NCI-H128 (cell line): ENCODE data around the gene WDR72.
"Not testable (repeated sequence)": the region's sequence is repeated elsewhere in the genome, so short reads cannot be mapped to it uniquely, and the experiment has no call there.

Source experiments
- DNase-seq: peaks from one replicate; lab custom pipeline; 2025; ENCODE audit not compliant: unreplicated experiment; lab: John Stamatoyannopoulos, UW

WDR72 gene

GRCh38 chr15:53709821-53710220 is 49.6 kb downstream of the WDR72 start:
- DNase-seq, result no peak

- no peak for DNase-seq
Observed at GRCh38 chr15:53695365-53695764, 64.1 kb downstream of the WDR72 start.

GRCh38 chr15:53694476-53694874 is 65.0 kb downstream of the WDR72 start:
- no peak for DNase-seq

- no peak for DNase-seq
Observed at GRCh38 chr15:53693729-53694475, 65.6 kb downstream of the WDR72 start.

- not testable (repeated sequence) for DNase-seq
Observed at GRCh38 chr15:53684162-53684561, 75.3 kb downstream of the WDR72 start.

GRCh38 chr15:53681056-53681455 is 78.4 kb downstream of the WDR72 start:
- DNase-seq, result no peak

- DNase-seq, result no peak
Observed at GRCh38 chr15:53675832-53676231, 83.6 kb downstream of the WDR72 start.

- DNase-seq, result no peak
Observed at GRCh38 chr15:53671545-53671944, 87.9 kb downstream of the WDR72 start.

GRCh38 chr15:53670701-53671100 is 88.8 kb downstream of the WDR72 start:
- DNase-seq, result no peak

GRCh38 chr15:53665930-53666329 is 93.5 kb downstream of the WDR72 start:
- DNase-seq, result no peak

- peak; percentile 94 for DNase-seq
Observed at GRCh38 chr15:53658827-53659555, 100.5 kb downstream of the WDR72 start.

GRCh38 chr15:53658255-53658654 is 101.2 kb downstream of the WDR72 start:
- DNase-seq, result no peak

GRCh38 chr15:53648934-53649333 is 110.5 kb downstream of the WDR72 start:
- DNase-seq, result no peak

GRCh38 chr15:53644660-53645059 is 114.8 kb downstream of the WDR72 start:
- DNase-seq, result peak; percentile 74

GRCh38 chr15:53634517-53635106 is 124.9 kb downstream of the WDR72 start:
- no peak for DNase-seq

- DNase-seq, result no peak
Observed at GRCh38 chr15:53627279-53627678, 132.2 kb downstream of the WDR72 start.

- no peak for DNase-seq
Observed at GRCh38 chr15:53625962-53626845, 133.3 kb downstream of the WDR72 start.

- no peak for DNase-seq
Observed at GRCh38 chr15:53625260-53625659, 134.2 kb downstream of the WDR72 start.

GRCh38 chr15:53618461-53618860 is 141.0 kb downstream of the WDR72 start:
- no peak for DNase-seq

- DNase-seq, result no peak
Observed at GRCh38 chr15:53611145-53611920, 148.1 kb downstream of the WDR72 start.
